Pancreas (tissue), 10 donors: ENCODE measurements around the gene MVD. TPM values are rescaled to one million over a fixed set of nuclear protein-coding genes. Genes with fewer than 3 reads are reported as not detected.

Source experiments
- ATAC-seq, 4 donors: fragments of 200-7000 bp; cut with Tn5 transposase; one replicate each; pipeline versions ENCODE4 v1.8.0 to v1.9.1; 2020; ENCODE audit warnings: mild to moderate bottlenecking in 4 of 4, moderate library complexity in 4 of 4
- DNase-seq, 6 donors: peaks; one replicate each; pipeline ENCODE4 v3.0.0-alpha.2; 2020
- FAIRE-seq: peaks from 2 replicates; lab custom pipeline; 2012; peaks lifted over from hg19 to GRCh38; lab: Jason Lieb, UNC
- H3K27ac ChIP-seq, 4 donors: fragments of 200-600 bp; sonication (generic); 1 replicate in 3 of 4; 2 replicates in 1 of 4; pipeline versions ENCODE4 v1.5.0 to v1.8.0; 2020
- H3K27me3 ChIP-seq, 4 donors: fragments of 200-600 bp; one replicate each; pipeline ENCODE4 v1.8.0; 2021
- H3K36me3 ChIP-seq, 3 donors: fragments of 200-600 bp; sonication (generic) in 1 of 3; one replicate each; pipeline versions ENCODE4 v1.5.0 to v1.8.0; 2020 to 2021
- H3K4me1 ChIP-seq, 3 donors: fragments of 200-600 bp; one replicate each; pipeline ENCODE4 v1.8.0; 2021
- H3K4me3 ChIP-seq, 4 donors: fragments of 200-600 bp; sonication (generic) in 2 of 4; one replicate each; pipeline versions ENCODE4 v1.5.0 to v1.8.0; 2020 to 2021
- H3K9me3 ChIP-seq, 4 donors: fragments of 200-600 bp; one replicate each; pipeline ENCODE4 v1.8.0; 2021
- CTCF ChIP-seq, 4 donors: fragments of 200-600 bp; sonication (generic) in 3 of 4; IDR thresholded peaks; one replicate each; pipeline versions ENCODE4 v1.5.0 to v1.8.0; 2021; ENCODE audit warnings: antibody characterized with exemption in 4 of 4
- WGBS, 2 donors: extraction: QIAGEN DNeasy Blood & Tissue Kit; methylation state at CpG; one replicate each; pipeline ENCODE4 v1.1.7; 2013; 5-methylcytosine and 5-hydroxymethylcytosine counted together
- intact Hi-C, 3 donors: fragments of 100-400 bp; cut with DNase I; formaldehyde crosslinking; loops; one replicate each; pipeline versions ENCODE4 v1.11.1 to v1.14.2; 2022
- polyA plus RNA-seq, 2 donors: library from polyadenylated mRNA; stranded (reverse); fragments of 200-250 nt; gene quantifications; one replicate each; pipeline ENCODE4 v1.2.3, GENCODE V29; 2013
- total RNA-seq, 6 donors: library from RNA; stranded (reverse); fragmentation: NEBNext Ultra II Directional in 4 of 6; extraction: Animal tissue kit (Norgen Biotek cat#: 25700) in 4 of 6; gene quantifications; one replicate each; pipeline versions ENCODE4 v1.2.1 to v1.2.4, GENCODE V29; 2021 to 2023
- donor health status: healthy with polysubstance abuse.
- donor health status: DM: no; HTN: no; CAD: no; lungs with moderate emphysema.
- donor health status: DM: no; HTN: no; CAD: no.
- donor health status: control.
- donor health status: control.
- donor health status: Bipolar disorder and iron deficiency.
- donor health status: DM: yes; HTN: yes; CAD: no.
- donor health status: DM: no; HTN: no; CAD: no.
- donor health status: DM: no; HTN: no; CAD: no.
- donor health status: DM: yes; HTN: yes; CAD: no.

Gene MVD
- total and polyA plus RNA-seq, 8 donors, result 12.7 to 46.6 (median 17.5) TPM

- no peaks in the 10 kb centered on the region for H3K9me3 ChIP-seq
- no peak for TF ChIP-seq CTCF (IDR thresholded peaks at IDR 0.05)
- ATAC-seq, result no peak
- DNase-seq, result no peak
- H3K27me3 ChIP-seq, result no peaks in the 10 kb centered on the region
- no peak for FAIRE-seq
- 71 to 72% methylated on average over 15 of the region's 15 CpGs for WGBS, 2 donors
- peaks cover 10 to 25% (median 24%) of the 10 kb centered on the region in 3 donors for H3K4me1 ChIP-seq
- intact Hi-C loops, result no loop called here
- no peak overlapping the region for H3K4me3 ChIP-seq
- no peaks in the 10 kb centered on the region for H3K36me3 ChIP-seq
- H3K27ac ChIP-seq, result no peak overlapping the region
These were observed 21.8 kb upstream of the MVD start for GRCh38 chr16:88684569-88685155.

GRCh38 chr16:88681709-88682451, 19.0 kb upstream of the MVD start:
- peak in 1 of 4 donors; percentile 2 for ATAC-seq

GRCh38 chr16:88681084-88681680, 18.3 kb upstream of the MVD start:
- peaks cover 0 to 5% (median 4%) of the 10 kb centered on the region in 3 donors for H3K4me1 ChIP-seq
- FAIRE-seq, result no peak
- intact Hi-C loops, result no loop called here
- WGBS, 2 donors, result 58 to 71% methylated on average over 28 to 31 of the region's 31 CpGs
- no peaks in the 10 kb centered on the region for H3K27me3 ChIP-seq
- no peaks in the 10 kb centered on the region for H3K36me3 ChIP-seq
- H3K4me3 ChIP-seq, result no peak overlapping the region
- DNase-seq, result peak in 5 of 6 donors; percentile 40 to 83 (median 61)
- no peak overlapping the region for H3K27ac ChIP-seq
- ATAC-seq, result peak in 3 of 4 donors; percentile 37 to 52 (median 46)
- TF ChIP-seq CTCF (IDR thresholded peaks at IDR 0.05), result peak; percentile 9 to 23 (median 17)
- H3K9me3 ChIP-seq, result no peaks in the 10 kb centered on the region

More at GRCh38 chr16:88681709-88682451, 19.0 kb upstream of the MVD start:
- Histone ChIP-seq H3K36me3 (no peaks in the 10 kb centered on the region), H3K4me1 (peaks cover 0 to 8% (median 7%) of the 10 kb centered on the region in 3 donors), H3K9me3 (no peaks in the 10 kb centered on the region), H3K27me3 (no peaks in the 10 kb centered on the region), H3K4me3 (no peak overlapping the region), H3K27ac (peak overlapping the region in 3 of 4 donors; percentile 22 to 41 (median 39))
- WGBS, 2 donors, result 70 to 72% methylated on average over 21 of the region's 21 CpGs
- no peak for TF ChIP-seq CTCF (IDR thresholded peaks at IDR 0.05)
- intact Hi-C loops, result no loop called here
- FAIRE-seq, result no peak
- DNase-seq, result peak in 2 of 6 donors; percentile 53 to 75

- H3K27ac ChIP-seq, result no peak overlapping the region
- H3K4me1 ChIP-seq, result peaks cover 0 to 5% (median 4%) of the 10 kb centered on the region in 3 donors
- H3K27me3 ChIP-seq, result no peaks in the 10 kb centered on the region
- FAIRE-seq (no peak), DNase-seq (no peak), ATAC-seq (no peak)
- no peaks in the 10 kb centered on the region for H3K9me3 ChIP-seq
- 94% methylated on average over 5 of the region's 5 CpGs for WGBS, 2 donors
- no peak overlapping the region for H3K4me3 ChIP-seq
- intact Hi-C loops, result no loop called here
- no peak for TF ChIP-seq CTCF (IDR thresholded peaks at IDR 0.05)
- no peaks in the 10 kb centered on the region for H3K36me3 ChIP-seq
These were observed 17.7 kb upstream of the MVD start for GRCh38 chr16:88680554-88681083.
